IgD-negative memory B cell (primary cell): ENCODE data around the gene LRRTM2. TPM values are rescaled to one million over a fixed set of nuclear protein-coding genes. Genes with fewer than 3 reads are reported as not detected.

Source experiments
- H3K27ac Mint-ChIP-seq, 3 donors: one replicate each; pipeline ENCODE4 v1.8.0; 2020 to 2022; ENCODE audit warnings: mild to moderate bottlenecking in 3 of 3, mixed read lengths in 3 of 3, moderate library complexity in 1 of 3
- H3K27me3 Mint-ChIP-seq: one replicate; pipeline ENCODE4 v1.8.0; 2021; ENCODE audit warnings: mixed read lengths
- H3K36me3 Mint-ChIP-seq: one replicate; pipeline ENCODE4 v1.8.0; 2020; ENCODE audit warnings: mild to moderate bottlenecking, mixed read lengths
- H3K4me1 Mint-ChIP-seq, 3 donors: one replicate each; pipeline ENCODE4 v1.8.0; 2020 to 2022; ENCODE audit warnings: mixed read lengths in 3 of 3, mild to moderate bottlenecking in 1 of 3
- H3K4me3 Mint-ChIP-seq, 4 donors: one replicate each; pipeline ENCODE4 v1.8.0; 2020 to 2022; ENCODE audit warnings: mild to moderate bottlenecking in 4 of 4, mixed read lengths in 4 of 4, moderate library complexity in 3 of 4
- H3K9me3 Mint-ChIP-seq, 3 donors: one replicate each; pipeline ENCODE4 v1.8.0; 2020 to 2021; ENCODE audit warnings: mixed read lengths in 3 of 3, mild to moderate bottlenecking in 1 of 3
- polyA plus RNA-seq: library from polyadenylated mRNA; unstranded; fragments of 300-500 nt; fragmentation: Illumina TruSeq; gene quantifications from one replicate; pipeline ENCODE4 v1.2.3, GENCODE V29; 2021

LRRTM2 gene
- polyA plus RNA-seq, 1 donor from 2014 or later, result not detected

DNA sequence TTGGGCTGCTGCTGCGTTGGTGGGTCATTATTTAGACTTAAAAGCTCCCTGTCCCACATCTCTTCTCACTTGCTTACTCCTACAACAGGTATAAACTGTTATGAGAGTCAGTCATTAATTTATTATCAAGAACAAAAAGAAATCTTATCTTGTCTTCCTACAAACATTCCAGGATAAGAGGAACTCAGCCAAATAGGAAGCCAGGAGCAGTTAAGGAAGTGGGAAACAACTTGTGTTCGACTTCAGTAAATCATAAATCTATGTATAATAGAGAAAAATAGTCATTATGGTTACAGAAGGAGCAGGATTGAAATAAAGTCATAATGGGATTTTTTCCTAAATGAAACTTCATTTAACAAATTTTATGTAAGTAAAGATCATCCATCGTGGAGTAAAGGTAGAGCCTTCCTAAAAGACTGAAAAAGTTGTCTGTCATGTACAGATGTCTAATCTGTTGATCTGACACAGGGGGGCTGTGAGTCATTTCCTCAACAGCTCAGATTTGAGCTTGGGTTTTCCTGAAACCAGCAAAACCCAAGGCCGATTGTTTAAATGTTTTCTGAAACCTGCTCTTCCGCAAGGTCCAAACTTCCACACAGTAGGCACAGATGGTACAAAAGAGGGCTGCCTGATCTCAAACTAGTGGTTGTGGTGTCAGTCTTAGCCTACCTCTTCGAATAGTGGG is 25.3 kb upstream of the LRRTM2 start:
- peak overlapping the region in 1 of 3 donors; percentile 19 for H3K27ac Mint-ChIP-seq
- H3K9me3 Mint-ChIP-seq, result no peaks in the 10 kb centered on the region
- H3K36me3 Mint-ChIP-seq, result peaks cover 26% of the 10 kb centered on the region
- H3K4me3 Mint-ChIP-seq, result no peak overlapping the region
- no peaks in the 10 kb centered on the region for H3K27me3 Mint-ChIP-seq
- peaks cover 0 to 1% (median 0%) of the 10 kb centered on the region in 3 donors for H3K4me1 Mint-ChIP-seq

DNA sequence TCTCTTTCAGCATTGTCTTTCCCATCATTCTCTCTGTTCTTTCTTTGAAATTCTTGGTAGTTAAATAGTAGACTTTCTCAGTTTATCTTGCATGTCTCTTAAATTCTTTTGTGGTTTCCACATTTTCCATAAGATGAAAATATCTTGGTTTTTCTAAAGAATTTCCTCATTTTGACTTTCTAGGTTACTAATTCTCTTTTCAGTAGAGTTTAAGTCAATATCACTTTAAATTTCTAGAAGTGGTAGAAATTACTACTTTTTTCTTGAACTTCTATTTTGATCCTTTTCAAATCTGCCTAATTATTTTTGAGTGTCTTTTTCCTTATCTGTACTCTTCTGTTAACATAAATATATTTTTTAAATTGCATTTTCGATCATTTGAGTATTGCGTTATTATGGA is 23.6 kb upstream of the LRRTM2 start:
- Mint-ChIP-seq H3K4me3 (no peak overlapping the region), H3K36me3 (peaks cover 28% of the 10 kb centered on the region)

DNA sequence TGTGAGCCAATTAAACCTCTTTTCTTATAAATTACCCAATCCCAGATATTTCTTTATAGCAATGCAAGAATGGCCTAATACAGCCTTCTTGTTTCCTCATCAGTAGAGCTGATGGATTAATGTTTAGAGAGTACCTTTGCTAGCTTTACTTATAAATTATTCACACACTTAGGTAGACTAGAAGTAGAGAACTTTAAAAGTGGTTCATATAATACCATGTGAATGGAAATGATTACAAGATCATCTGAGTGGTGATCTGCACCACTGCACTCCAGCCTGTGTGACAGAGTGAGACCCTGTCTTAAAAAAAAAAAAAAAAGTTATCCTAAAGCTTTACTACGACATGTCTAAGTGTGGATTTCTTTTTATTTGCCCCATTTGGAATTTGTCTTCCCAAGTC is 23.2 kb upstream of the LRRTM2 start:
- Mint-ChIP-seq H3K27ac (no peak overlapping the region), H3K9me3 (no peaks in the 10 kb centered on the region), H3K36me3 (peaks cover 26% of the 10 kb centered on the region), H3K4me1 (peaks cover 0 to 1% (median 0%) of the 10 kb centered on the region in 3 donors), H3K4me3 (no peak overlapping the region), H3K27me3 (no peaks in the 10 kb centered on the region)

More for the DNA sequence above, 23.6 kb upstream of the LRRTM2 start:
- Mint-ChIP-seq H3K4me1 (peaks cover 0 to 1% (median 0%) of the 10 kb centered on the region in 3 donors), H3K27me3 (no peaks in the 10 kb centered on the region), H3K27ac (no peak overlapping the region), H3K9me3 (no peaks in the 10 kb centered on the region)

DNA sequence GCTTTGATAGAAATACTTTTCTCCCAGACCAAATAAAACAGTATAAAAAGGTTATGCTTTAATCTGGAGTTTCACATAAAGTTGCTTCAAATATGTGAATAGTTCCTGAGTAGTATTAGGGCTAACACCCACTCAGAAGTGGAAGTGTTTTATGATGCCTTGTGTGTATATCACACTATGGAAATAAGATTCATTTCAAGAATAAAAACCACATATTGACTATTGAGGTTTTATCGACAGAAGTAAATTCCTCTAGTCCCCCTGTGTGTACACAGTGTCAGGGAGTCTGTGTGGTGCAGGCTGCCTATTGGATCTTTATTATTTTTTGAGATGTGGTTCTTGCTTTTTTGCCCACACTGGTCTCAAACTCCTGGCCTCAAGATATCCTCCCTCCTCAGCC is 20.8 kb upstream of the LRRTM2 start:
- Mint-ChIP-seq H3K27ac (no peak overlapping the region), H3K27me3 (no peaks in the 10 kb centered on the region), H3K9me3 (peaks cover 2 to 3% (median 3%) of the 10 kb centered on the region in 3 donors), H3K4me3 (no peak overlapping the region), H3K4me1 (peaks cover 0 to 1% (median 0%) of the 10 kb centered on the region in 3 donors), H3K36me3 (peaks cover 20% of the 10 kb centered on the region)

DNA sequence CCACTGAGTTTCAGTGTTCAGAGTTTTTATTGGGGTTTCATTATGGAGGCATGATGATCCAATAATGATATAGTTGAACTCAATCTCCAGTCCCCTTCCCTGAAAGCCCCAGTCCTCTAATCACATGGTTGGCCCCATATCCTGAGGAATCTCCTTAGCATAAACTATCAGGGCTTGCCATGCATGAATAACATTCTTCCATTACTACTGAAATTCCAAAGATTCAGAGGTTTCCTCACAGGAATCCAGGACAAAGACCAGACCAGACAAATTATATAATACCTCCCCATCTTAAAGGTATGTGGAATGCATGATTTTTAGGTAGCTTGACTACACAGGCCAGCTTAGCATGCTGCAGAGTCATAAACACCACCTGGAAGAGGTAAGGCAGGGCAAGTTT is 15.5 kb upstream of the LRRTM2 start:
- H3K27ac Mint-ChIP-seq, result no peak overlapping the region
- H3K36me3 Mint-ChIP-seq, result peaks cover 38% of the 10 kb centered on the region
- no peaks in the 10 kb centered on the region for H3K4me1 Mint-ChIP-seq
- H3K27me3 Mint-ChIP-seq, result no peaks in the 10 kb centered on the region
- H3K9me3 Mint-ChIP-seq, result peaks cover 6 to 14% (median 10%) of the 10 kb centered on the region in 3 donors
- peak overlapping the region in 1 of 4 donors; percentile 41 for H3K4me3 Mint-ChIP-seq

DNA sequence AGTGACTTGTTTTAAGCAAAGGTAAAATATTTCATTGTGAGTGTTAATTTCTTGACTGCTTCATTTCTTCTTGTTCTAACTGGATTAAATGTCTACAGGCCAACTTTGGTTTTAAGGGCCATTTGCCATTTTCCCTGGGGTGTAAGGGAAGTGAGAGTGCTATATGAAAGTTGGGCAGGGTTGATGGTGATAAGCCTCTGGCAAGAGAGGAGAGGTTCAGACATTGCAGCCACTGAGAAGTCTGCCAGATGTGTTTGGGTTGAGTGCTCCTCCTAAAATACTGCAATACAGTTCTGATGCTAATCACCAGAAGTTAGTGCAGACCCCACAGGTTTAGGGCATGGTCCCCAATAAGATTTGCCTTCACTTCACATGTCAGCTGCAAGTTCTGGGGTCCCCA is 14.9 kb upstream of the LRRTM2 start:
- H3K4me3 Mint-ChIP-seq, result peak overlapping the region in 1 of 4 donors; percentile 17
- peaks cover 6 to 14% (median 10%) of the 10 kb centered on the region in 3 donors for H3K9me3 Mint-ChIP-seq
- H3K27ac Mint-ChIP-seq, result no peak overlapping the region
- no peaks in the 10 kb centered on the region for H3K4me1 Mint-ChIP-seq
- H3K27me3 Mint-ChIP-seq, result no peaks in the 10 kb centered on the region
- peaks cover 36% of the 10 kb centered on the region for H3K36me3 Mint-ChIP-seq

DNA sequence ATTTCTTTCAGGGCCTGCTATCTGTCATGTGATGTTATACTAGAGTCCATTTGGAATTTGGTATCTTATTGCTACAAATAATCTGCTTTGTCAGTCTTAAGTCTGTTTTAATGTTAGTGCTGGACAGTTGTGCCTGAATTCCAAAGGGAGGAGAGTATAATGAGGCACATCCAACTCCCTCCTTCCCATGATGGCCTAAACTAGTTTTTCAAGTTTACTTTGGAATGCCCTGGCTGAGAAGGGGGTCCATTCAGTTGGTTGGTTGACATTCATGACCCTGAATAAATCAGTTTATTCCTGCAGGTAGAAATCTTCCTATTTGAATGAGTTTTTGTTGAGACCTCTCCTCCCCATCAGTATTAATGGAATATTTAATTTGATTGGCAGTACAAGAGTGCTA is 9.4 kb upstream of the LRRTM2 start:
- no peaks in the 10 kb centered on the region for H3K27me3 Mint-ChIP-seq
- H3K4me3 Mint-ChIP-seq, result no peak overlapping the region
- H3K9me3 Mint-ChIP-seq, result peaks cover 0 to 2% (median under 1%) of the 10 kb centered on the region in 3 donors
- peaks cover 0 to 15% (median 10%) of the 10 kb centered on the region in 3 donors for H3K4me1 Mint-ChIP-seq
- H3K36me3 Mint-ChIP-seq, result peaks cover 24% of the 10 kb centered on the region
- H3K27ac Mint-ChIP-seq, result no peak overlapping the region

DNA sequence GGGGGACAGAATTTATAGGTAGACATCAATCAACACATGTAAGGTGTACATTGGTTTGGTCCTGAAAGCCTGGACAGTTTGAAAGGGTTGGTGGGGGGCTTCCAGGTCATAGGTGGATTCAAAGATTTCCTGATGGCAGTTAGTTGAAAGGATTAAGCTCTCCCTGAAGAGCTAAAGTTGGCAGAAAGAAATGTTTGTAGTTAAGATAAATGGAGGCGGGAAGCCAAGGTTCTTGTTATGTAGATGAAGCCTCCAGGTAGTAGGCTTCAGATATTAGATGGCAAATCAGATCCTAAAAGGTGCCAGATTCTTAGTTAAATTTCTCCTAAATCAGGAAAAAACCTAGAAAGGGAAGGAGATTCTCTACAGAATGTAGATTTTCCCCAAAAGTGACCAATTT is 9.0 kb upstream of the LRRTM2 start:
- peak overlapping the region in 1 of 4 donors; percentile 8 for H3K4me3 Mint-ChIP-seq
- peaks cover 23% of the 10 kb centered on the region for H3K36me3 Mint-ChIP-seq
- H3K27me3 Mint-ChIP-seq, result no peaks in the 10 kb centered on the region
- peaks cover 0 to 15% (median 10%) of the 10 kb centered on the region in 3 donors for H3K4me1 Mint-ChIP-seq
- H3K27ac Mint-ChIP-seq, result no peak overlapping the region
- peaks cover 0 to 2% (median 0%) of the 10 kb centered on the region in 3 donors for H3K9me3 Mint-ChIP-seq

DNA sequence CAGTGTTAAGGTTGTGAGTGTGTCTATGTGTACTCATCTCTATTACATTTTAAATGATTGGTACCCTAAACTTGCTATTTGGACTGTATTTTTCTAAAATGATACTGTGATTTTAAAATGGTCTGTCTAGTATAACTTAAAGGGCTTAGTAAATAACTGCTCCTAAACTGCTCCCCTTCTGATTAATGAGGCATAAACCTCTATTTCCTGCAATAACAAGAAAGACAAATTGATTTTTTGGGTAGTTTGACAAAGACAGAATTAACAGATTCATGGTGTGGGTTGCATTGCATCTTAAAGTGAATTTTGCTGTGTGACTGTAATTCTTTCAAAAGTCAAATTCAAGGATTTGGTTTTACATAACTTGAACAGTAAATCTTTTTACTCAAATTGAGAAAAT is 8.1 kb upstream of the LRRTM2 start:
- H3K27ac Mint-ChIP-seq, result no peak overlapping the region
- no peak overlapping the region for H3K4me3 Mint-ChIP-seq
- peaks cover 17% of the 10 kb centered on the region for H3K36me3 Mint-ChIP-seq
- peaks cover 0 to 2% (median 0%) of the 10 kb centered on the region in 3 donors for H3K9me3 Mint-ChIP-seq
- peaks cover 0 to 15% (median 10%) of the 10 kb centered on the region in 3 donors for H3K4me1 Mint-ChIP-seq
- H3K27me3 Mint-ChIP-seq, result no peaks in the 10 kb centered on the region

DNA sequence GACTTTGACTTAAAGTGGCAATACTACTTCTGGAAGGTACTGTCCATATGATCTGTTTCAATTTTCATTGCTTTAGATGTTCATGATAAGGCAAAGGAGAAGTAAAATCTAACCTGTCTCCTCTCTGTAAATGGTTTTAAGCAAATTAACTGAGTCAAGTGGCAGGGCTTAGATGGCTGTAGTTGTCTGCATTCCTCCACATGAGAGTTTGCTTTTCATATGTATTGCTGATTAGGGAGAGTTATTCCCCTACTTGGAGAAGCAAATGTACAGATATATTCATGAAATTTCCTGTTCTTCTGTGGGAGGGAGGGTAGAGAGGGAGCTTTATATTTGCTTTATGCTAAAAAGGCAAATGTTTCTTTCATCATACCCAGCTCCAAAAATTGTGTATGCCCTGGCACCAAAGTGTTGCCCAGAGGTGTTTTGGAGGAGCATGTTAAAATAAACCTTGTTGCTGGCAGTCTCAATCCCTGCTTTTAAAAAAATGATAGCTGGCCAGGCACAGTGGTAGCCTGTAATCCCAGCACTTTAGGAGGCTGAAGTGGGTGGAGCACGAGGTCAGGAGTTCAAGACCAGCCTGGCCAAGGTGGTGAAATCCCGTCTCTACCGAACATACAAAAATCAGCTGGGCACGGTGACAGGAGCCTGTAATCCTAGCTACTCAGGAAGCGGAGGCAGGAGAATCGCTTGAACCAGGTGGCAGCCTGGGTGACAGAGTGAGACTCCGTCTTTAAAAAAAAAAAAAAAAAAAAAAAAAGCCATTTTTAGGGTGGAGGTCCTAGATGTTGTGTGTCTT is 3.5 kb upstream of the LRRTM2 start:
- no peaks in the 10 kb centered on the region for H3K9me3 Mint-ChIP-seq
- H3K4me3 Mint-ChIP-seq, result no peak overlapping the region
- H3K27me3 Mint-ChIP-seq, result no peaks in the 10 kb centered on the region
- H3K36me3 Mint-ChIP-seq, result peaks cover 10% of the 10 kb centered on the region
- no peak overlapping the region for H3K27ac Mint-ChIP-seq
- peaks cover 0 to 15% (median 9%) of the 10 kb centered on the region in 3 donors for H3K4me1 Mint-ChIP-seq

DNA sequence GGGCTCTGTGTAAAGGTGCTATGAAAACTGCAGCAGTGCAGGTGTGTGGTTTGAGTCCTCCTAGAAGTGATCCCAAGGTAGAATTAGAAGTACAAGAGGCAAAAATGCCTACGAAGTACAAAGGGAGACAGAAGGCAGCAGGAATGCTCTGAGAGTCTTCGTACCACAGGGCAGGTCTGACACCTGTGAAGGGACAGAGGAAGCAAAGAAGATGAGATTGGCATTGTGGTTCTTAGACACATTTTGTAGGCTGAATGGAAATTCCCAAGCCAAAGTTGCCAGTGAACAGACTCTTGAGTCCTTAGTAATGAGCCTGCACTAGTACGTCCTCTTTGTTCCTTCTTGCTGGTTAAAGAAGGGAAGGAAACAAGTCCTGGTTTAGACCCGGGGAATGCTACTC is 1.7 kb upstream of the LRRTM2 start:
- H3K4me3 Mint-ChIP-seq, result no peak overlapping the region
- H3K27ac Mint-ChIP-seq, result no peak overlapping the region
- H3K4me1 Mint-ChIP-seq, result peaks cover 0 to 12% (median 3%) of the 10 kb centered on the region in 3 donors
- no peaks in the 10 kb centered on the region for H3K27me3 Mint-ChIP-seq
- peaks cover 10% of the 10 kb centered on the region for H3K36me3 Mint-ChIP-seq
- no peaks in the 10 kb centered on the region for H3K9me3 Mint-ChIP-seq

DNA sequence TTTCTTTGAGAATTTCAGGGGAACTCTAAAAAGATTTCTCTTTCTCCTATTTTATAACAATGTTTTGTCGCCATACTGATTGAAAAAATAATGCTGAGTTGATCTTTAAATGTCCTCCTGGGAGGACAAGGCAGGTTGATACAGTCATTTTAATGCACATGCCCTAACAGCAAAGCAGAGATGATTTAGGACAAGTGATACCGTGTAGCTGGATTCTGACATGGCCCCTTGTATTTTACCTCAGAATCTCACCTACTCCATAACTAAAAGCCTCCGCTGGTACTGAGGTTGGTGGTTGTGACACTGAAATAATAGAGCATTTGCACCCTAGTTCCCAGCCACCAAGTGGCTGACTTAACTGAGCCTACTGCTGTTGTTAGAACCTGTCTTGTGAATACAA is 811 bp upstream of the LRRTM2 start:
- H3K36me3 Mint-ChIP-seq, result peaks cover 10% of the 10 kb centered on the region
- peaks cover 0 to 3% (median 1%) of the 10 kb centered on the region in 3 donors for H3K4me1 Mint-ChIP-seq
- H3K27ac Mint-ChIP-seq, result no peak overlapping the region
- no peaks in the 10 kb centered on the region for H3K27me3 Mint-ChIP-seq
- H3K9me3 Mint-ChIP-seq, result no peaks in the 10 kb centered on the region
- H3K4me3 Mint-ChIP-seq, result no peak overlapping the region

DNA sequence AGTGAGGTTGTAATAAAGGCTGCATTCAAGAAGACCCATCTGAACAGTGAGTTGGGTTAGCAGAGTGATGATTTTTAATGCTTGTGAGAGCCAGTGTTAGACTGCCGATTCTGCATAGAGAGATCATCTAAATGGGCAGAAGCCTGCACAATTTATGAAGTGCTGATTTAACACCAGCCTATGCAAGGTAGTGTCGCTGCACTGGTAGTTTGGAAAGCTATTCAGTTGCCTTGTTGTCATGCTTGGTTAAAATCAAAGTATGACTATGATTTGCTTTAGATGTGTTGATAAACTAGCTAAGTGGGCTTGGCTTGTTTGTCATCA is 379 bp upstream of the LRRTM2 start:
- Mint-ChIP-seq H3K27me3 (no peaks in the 10 kb centered on the region), H3K4me3 (no peak overlapping the region), H3K36me3 (peaks cover 10% of the 10 kb centered on the region), H3K9me3 (no peaks in the 10 kb centered on the region), H3K27ac (no peak overlapping the region), H3K4me1 (peaks cover 0 to 2% (median 0%) of the 10 kb centered on the region in 3 donors)

DNA sequence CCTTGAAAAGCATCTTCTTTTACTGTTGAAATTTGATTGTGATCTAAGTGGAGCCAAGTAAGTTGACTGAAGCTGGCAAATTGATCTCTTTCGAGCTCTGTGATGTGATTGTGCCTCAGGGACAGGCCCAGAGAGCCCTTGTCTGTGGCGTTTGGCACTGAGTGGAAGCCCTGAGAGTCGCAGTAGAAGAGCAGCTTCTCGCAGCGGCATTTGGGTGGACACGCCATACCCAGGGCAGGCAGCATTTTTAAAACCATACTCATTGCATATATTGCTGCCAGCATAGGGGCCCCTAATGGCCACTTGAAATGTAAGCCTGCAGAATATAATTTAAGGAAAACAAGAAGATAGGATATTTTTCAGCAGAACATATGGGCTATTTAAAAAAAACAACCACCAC is 894 bp downstream of the LRRTM2 start:
- H3K4me1 Mint-ChIP-seq, result no peaks in the 10 kb centered on the region
- H3K27me3 Mint-ChIP-seq, result no peaks in the 10 kb centered on the region
- no peak overlapping the region for H3K27ac Mint-ChIP-seq
- no peaks in the 10 kb centered on the region for H3K9me3 Mint-ChIP-seq
- no peak overlapping the region for H3K4me3 Mint-ChIP-seq
- peaks cover 10% of the 10 kb centered on the region for H3K36me3 Mint-ChIP-seq

DNA sequence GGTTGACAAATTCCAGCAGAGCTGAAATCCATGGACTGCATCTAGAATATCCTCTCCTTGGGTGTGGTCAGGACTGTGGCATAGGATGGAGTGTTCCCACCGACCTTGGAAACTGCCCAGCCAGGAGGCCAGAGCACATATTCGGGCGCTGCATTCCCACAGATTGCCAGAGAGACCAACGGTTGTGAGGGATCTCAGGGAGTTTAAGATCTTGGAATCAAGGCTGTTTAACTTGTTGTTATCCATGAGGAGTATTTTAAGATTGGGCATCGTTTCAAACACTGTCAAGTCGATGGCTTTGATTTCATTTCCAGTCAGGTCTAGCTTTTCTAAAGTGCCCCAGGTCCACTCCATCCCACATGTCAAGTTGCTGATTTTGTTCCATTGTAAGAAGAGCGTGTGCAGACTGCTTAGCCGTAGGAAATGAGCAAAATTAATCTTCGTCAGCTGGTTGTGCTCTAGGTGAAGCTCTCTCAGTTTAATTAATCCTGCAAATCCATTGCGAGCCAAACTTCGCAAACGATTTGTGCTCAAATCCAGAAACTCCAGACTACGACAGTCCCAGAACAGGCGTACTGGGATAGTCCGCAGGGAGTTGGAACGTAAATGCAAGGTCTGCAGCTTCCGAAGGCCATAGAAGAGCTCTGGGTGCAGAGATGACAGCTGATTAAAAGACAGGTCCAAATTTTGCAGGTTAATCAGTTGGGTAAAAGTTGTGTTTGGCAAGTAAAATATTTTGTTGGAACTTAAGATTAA is 1.5 kb downstream of the LRRTM2 start:
- Mint-ChIP-seq H3K27ac (no peak overlapping the region), H3K9me3 (no peaks in the 10 kb centered on the region), H3K27me3 (no peaks in the 10 kb centered on the region), H3K4me3 (no peak overlapping the region), H3K36me3 (peaks cover 11% of the 10 kb centered on the region), H3K4me1 (no peaks in the 10 kb centered on the region)
